DOHH2 (cell line): ENCODE data around the gene SORL1-AS1.

Source experiments
- H3F3A ChIP-seq: fragments of 200-600 bp; sonication (generic), shearing (Covaris generic); 2 replicates; pipeline ENCODE4 v1.6.0; 2016; ENCODE audit warnings: antibody characterized with exemption, mild to moderate bottlenecking; ENCODE audit not compliant: control insufficient read depth, insufficient read depth
- H3K27ac ChIP-seq: fragments of 200-600 bp; sonication (generic); 2 replicates; pipeline ENCODE4 v1.5.1; 2014; ENCODE audit warnings: low read depth, mild to moderate bottlenecking, low read length, moderate library complexity
- H3K27me3 ChIP-seq: fragments of 200-600 bp; sonication (generic); 2 replicates; pipeline ENCODE4 v1.6.1; 2014; ENCODE audit warnings: mild to moderate bottlenecking, low read length, mixed read lengths; ENCODE audit not compliant: control insufficient read depth
- H3K36me3 ChIP-seq: fragments of 200-600 bp; sonication (generic); 2 replicates; pipeline ENCODE4 v1.6.1; 2014; ENCODE audit warnings: mild to moderate bottlenecking, low read length, moderate library complexity, mixed read lengths; ENCODE audit not compliant: control insufficient read depth
- H3K4me1 ChIP-seq: fragments of 200-600 bp; sonication (generic); 2 replicates; pipeline ENCODE4 v1.6.1; 2014; ENCODE audit warnings: mild to moderate bottlenecking, low read length, mixed read lengths; ENCODE audit not compliant: control insufficient read depth
- H3K4me2 ChIP-seq: fragments of 200-600 bp; sonication (generic); 2 replicates; pipeline ENCODE4 v1.6.0; 2014; ENCODE audit warnings: mild to moderate bottlenecking, low read length, moderate library complexity
- H3K4me3 ChIP-seq: fragments of 200-600 bp; sonication (generic); 2 replicates; pipeline ENCODE4 v1.5.1; 2014; ENCODE audit warnings: mild to moderate bottlenecking, low read length, mixed read lengths
- H3K79me2 ChIP-seq: fragments of 200-600 bp; sonication (generic); 2 replicates; pipeline ENCODE4 v1.6.1; 2014; ENCODE audit warnings: mild to moderate bottlenecking, low read length, mixed read lengths; ENCODE audit not compliant: control insufficient read depth
- H3K9me2 ChIP-seq: fragments of 200-600 bp; sonication (generic); replicated peaks from 2 replicates; pipeline ENCODE4 v1.6.1; 2014; ENCODE audit warnings: mild to moderate bottlenecking, low read length, mixed read lengths; ENCODE audit not compliant: control insufficient read depth
- H3K9me3 ChIP-seq: fragments of 200-600 bp; sonication (generic); 2 replicates; pipeline ENCODE4 v1.6.1; 2014; ENCODE audit warnings: antibody characterized with exemption, low read length, mixed read lengths; ENCODE audit not compliant: control insufficient read depth, insufficient read depth
- H4K20me1 ChIP-seq: fragments of 200-600 bp; sonication (generic); 2 replicates; pipeline ENCODE4 v1.6.0; 2014; ENCODE audit warnings: low read depth, mild to moderate bottlenecking, antibody characterized with exemption, low read length, moderate library complexity; ENCODE audit not compliant: control insufficient read depth, insufficient read depth
- CTCF ChIP-seq: fragments of 200-600 bp; sonication (generic); IDR thresholded peaks from one replicate; pipeline ENCODE4 v1.5.1; 2014; ENCODE audit warnings: antibody characterized with exemption, mild to moderate bottlenecking, low read depth, low read length; ENCODE audit not compliant: poor library complexity, severe bottlenecking
- EZH2phosphoT487 ChIP-seq: fragments of 200-600 bp; sonication (generic); IDR thresholded peaks from 2 replicates; pipeline ENCODE4 v1.6.1; 2017; ENCODE audit warnings: borderline replicate concordance, mild to moderate bottlenecking, antibody characterized with exemption, low read length, moderate library complexity, mixed read lengths

The SORL1-AS1 gene

GRCh38 chr11:121452609-121453150 lies at the start of gene SORL1-AS1:
Gene SORL1-AS1 (minus strand): TSS chr11:121452967.
- TF ChIP-seq EZH2phosphoT487: no peak
- TF ChIP-seq CTCF: no peak
- peak within 1 kb of the TSS; percentile 97 for H3K27ac ChIP-seq
- H3K9me2 ChIP-seq: no peaks in the 10 kb centered on the region
- peaks cover 84% of the 10 kb centered on the region for H3K4me1 ChIP-seq
- H3K4me2 ChIP-seq: peak within 1 kb of the TSS; percentile 89
- H3K79me2 ChIP-seq: peaks cover 77% of the 10 kb centered on the region
- peak within 1 kb of the TSS; percentile 95 for H3K4me3 ChIP-seq
- H3K9me3 ChIP-seq: no peaks in the 10 kb centered on the region
- no peaks in the 10 kb centered on the region for H4K20me1 ChIP-seq
- H3K36me3 ChIP-seq: peaks cover 79% of the 10 kb centered on the region
- H3F3A ChIP-seq: peaks cover 26% of the 10 kb centered on the region
- H3K27me3 ChIP-seq: no peaks in the 10 kb centered on the region

GRCh38 chr11:121500717-121501116 lies 48.0 kb upstream of the SORL1-AS1 start:
- H4K20me1 ChIP-seq: peaks cover under 1% of the 10 kb centered on the region; the same call in 1 of the 2 replicates
- peaks cover 82% of the 10 kb centered on the region for H3K79me2 ChIP-seq
- H3K27me3 ChIP-seq: no peaks in the 10 kb centered on the region
- H3K36me3 ChIP-seq: peaks cover 97% of the 10 kb centered on the region
- no peak overlapping the region for H3K4me2 ChIP-seq
- no peaks in the 10 kb centered on the region for H3K9me2 ChIP-seq
- no peak overlapping the region for H3K27ac ChIP-seq
- H3F3A ChIP-seq: no peaks in the 10 kb centered on the region
- H3K4me1 ChIP-seq: peaks cover 24% of the 10 kb centered on the region
- H3K4me3 ChIP-seq: no peak overlapping the region
- TF ChIP-seq CTCF (no peak), EZH2phosphoT487 (no peak)
- H3K9me3 ChIP-seq: no peaks in the 10 kb centered on the region

GRCh38 chr11:121500275-121500674 lies 47.5 kb upstream of the SORL1-AS1 start:
- Histone ChIP-seq H3K27me3 (no peaks in the 10 kb centered on the region), H4K20me1 (peaks cover 4% of the 10 kb centered on the region; the same call in 1 of the 2 replicates), H3K27ac (no peak overlapping the region), H3K9me2 (no peaks in the 10 kb centered on the region), H3K4me1 (peaks cover 28% of the 10 kb centered on the region), H3K4me2 (no peak overlapping the region), H3F3A (no peaks in the 10 kb centered on the region), H3K9me3 (no peaks in the 10 kb centered on the region), H3K36me3 (peaks cover 97% of the 10 kb centered on the region), H3K79me2 (peaks cover 83% of the 10 kb centered on the region), H3K4me3 (no peak overlapping the region)
- no peak for TF ChIP-seq EZH2phosphoT487
- no peak for TF ChIP-seq CTCF
